ENCODE results near the gene HPX. TPM values are rescaled to one million over a fixed set of nuclear protein-coding genes. Genes with fewer than 3 reads are reported as not detected.
A peak's percentile ranks its signal among the peaks of the same experiment; 100 is the strongest.

The HPX gene
- total RNA-seq, 1 experiment from 2014 or later, result 1.0 TPM

GRCh38 chr11:6405846-6406245 lies 34.9 kb downstream of the HPX start:
- Histone ChIP-seq H3K27ac (ENCODE audit: low read length) (no peak overlapping the region), H3K27me3 (ENCODE audit: control insufficient read depth, insufficient read depth, low read length) (no peaks in the 10 kb centered on the region), H3K36me3 (ENCODE audit: control insufficient read depth, insufficient read depth, low read length) (no peaks in the 10 kb centered on the region), H3K4me3 (ENCODE audit: low read depth in 2 of 2, low read length in 2 of 2) (no peak overlapping the region), H3K4me1 (ENCODE audit: control insufficient read depth, insufficient read depth, low read length) (no peaks in the 10 kb centered on the region), H3K9me3 (ENCODE audit: control insufficient read depth, insufficient read depth, low read depth, low read length) (no peaks in the 10 kb centered on the region)
- in situ Hi-C loops (cut with HindIII; ENCODE audit: low pct_unique_long_range_greater_than_20kb, low sequenced_read_pairs), result no loop called here
- ChIA-PET CTCF (interaction anchor here (0.6 kb wide), 1 partner anchor 34 kb away, joined by 13 read pairs; no protein-coding TSS in a partner anchor), POLR2A (no interaction called here)
- no peak for DNase-seq (ENCODE audit: low read depth, low spot score)
- ATAC-seq, result no peak; the same call in 1 of the 2 replicates
- BruUV-seq (replicated peaks), result no TSS peak
- no peak for TF ChIP-seq CTCF (IDR thresholded peaks at IDR 0.05)
- no peak for TF ChIP-seq POLR2AphosphoS5 (IDR thresholded peaks at IDR 0.05; ENCODE audit: low read depth, low read length)
- no peak for TF ChIP-seq TCF7L2 (IDR thresholded peaks at IDR 0.05; ENCODE audit: low read depth, low read length)
- TF ChIP-seq REST (IDR thresholded peaks at IDR 0.05; ENCODE audit: insufficient read depth in 1 of 2, low read depth in 2 of 2, low read length in 1 of 2), result no peak
- no peak for TF ChIP-seq SIN3A (IDR thresholded peaks at IDR 0.05; ENCODE audit: borderline replicate concordance, insufficient read depth, low read depth, low read length)
- intact Hi-C loops (cut with micrococcal nuclease; ENCODE audit: unreplicated experiment), result no loop called here

- no TSS peak for BruUV-seq (replicated peaks)
- POLR2A ChIA-PET, result no interaction called here
Measured at GRCh38 chr11:6405052-6405667, 35.6 kb downstream of the HPX start.

More at GRCh38 chr11:6405052-6405667, 35.6 kb downstream of the HPX start:
- H3K36me3 ChIP-seq (ENCODE audit: control insufficient read depth, insufficient read depth, low read length), result no peaks in the 10 kb centered on the region
- ATAC-seq (0 out of 2 replicates have a peak, but pooled peaks have one; percentile 46), DNase-seq (ENCODE audit: low read depth, low spot score) (no peak)
- intact Hi-C loops (cut with micrococcal nuclease; ENCODE audit: unreplicated experiment), result no loop called here
- CTCF ChIA-PET, result no interaction called here
- H3K4me3 ChIP-seq (ENCODE audit: low read depth in 2 of 2, low read length in 2 of 2), result no peak overlapping the region
- no peak for TF ChIP-seq SIN3A (IDR thresholded peaks at IDR 0.05; ENCODE audit: borderline replicate concordance, insufficient read depth, low read depth, low read length)
- TF ChIP-seq REST (IDR thresholded peaks at IDR 0.05; ENCODE audit: insufficient read depth in 1 of 2, low read depth in 2 of 2, low read length in 1 of 2), result no peak
- TF ChIP-seq TCF7L2 (IDR thresholded peaks at IDR 0.05; ENCODE audit: low read depth, low read length), result no peak
- TF ChIP-seq CTCF (IDR thresholded peaks at IDR 0.05), result no peak
- no peak for TF ChIP-seq POLR2AphosphoS5 (IDR thresholded peaks at IDR 0.05; ENCODE audit: low read depth, low read length)
- no peak overlapping the region for H3K27ac ChIP-seq (ENCODE audit: low read length)
- no peaks in the 10 kb centered on the region for H3K27me3 ChIP-seq (ENCODE audit: control insufficient read depth, insufficient read depth, low read length)
- H3K9me3 ChIP-seq (ENCODE audit: control insufficient read depth, insufficient read depth, low read depth, low read length), result no peaks in the 10 kb centered on the region
- in situ Hi-C loops (cut with HindIII; ENCODE audit: low pct_unique_long_range_greater_than_20kb, low sequenced_read_pairs), result no loop called here
- H3K4me1 ChIP-seq (ENCODE audit: control insufficient read depth, insufficient read depth, low read length), result no peaks in the 10 kb centered on the region

All from Panc1 (cell line).